SK-N-SH (cell line): ENCODE data around the gene CLASP1. TPM values are rescaled to one million over a fixed set of nuclear protein-coding genes. Genes with fewer than 3 reads are reported as not detected.

ENCODE experiments used
- CTCF ChIA-PET: fragments of 300-600, 350-600 bp; formaldehyde crosslinking; extraction: SDS; loops from one replicate; lab custom pipeline; 2021; lab: Yijun Ruan, JAX
- POLR2A ChIA-PET: fragments of 350-600 bp; sonication (Branson Sonifier 250); formaldehyde crosslinking; extraction: SDS; loops from one replicate; lab custom pipeline; 2020; ENCODE audit warnings: antibody characterized with exemption, inconsistent platforms; lab: Yijun Ruan, JAX
- DNase-seq: peaks from one replicate; pipeline ENCODE4 v3.0.0; 2012
- H2AFZ ChIP-seq: fragments of 200-600 bp; sonication (generic); 2 replicates; pipeline ENCODE4 v1.8.1; 2016; ENCODE audit warnings: antibody characterized with exemption, mild to moderate bottlenecking, low read depth
- H3F3A ChIP-seq: fragments of 200-600 bp; sonication (generic); replicated peaks from 2 replicates; pipeline ENCODE3; 2016; ENCODE audit warnings: antibody characterized with exemption, mild to moderate bottlenecking; ENCODE audit not compliant: insufficient read depth
- H3K27ac ChIP-seq, 2 experiments: fragments of 200-500 bp in 1 of 2; fragments of 200-600 bp in 1 of 2; sonication (Bioruptor generic) in 1 of 2; sonication (generic), shearing (Covaris generic) in 1 of 2; 2 replicates each; pipeline versions ENCODE4 v1.5.1 to v1.6.1; 2014 to 2016; ENCODE audit warnings: low read depth in 2 of 2, inconsistent platforms in 1 of 2, low read length in 1 of 2, mild to moderate bottlenecking in 1 of 2, mixed read lengths in 1 of 2
- H3K27me3 ChIP-seq: fragments of 200-600 bp; sonication (generic), shearing (Covaris generic); 2 replicates; pipeline ENCODE4 v1.6.1; 2016; ENCODE audit warnings: mixed run types; ENCODE audit not compliant: insufficient read depth
- H3K36me3 ChIP-seq, 2 experiments: fragments of 200-500 bp in 1 of 2; fragments of 200-600 bp in 1 of 2; sonication (Bioruptor generic) in 1 of 2; sonication (generic) in 1 of 2; replicated peaks in 1 of 2; 2 replicates each; pipeline versions ENCODE3 to v1.5.1; 2014 to 2016; ENCODE audit warnings: low read length in 1 of 2, mild to moderate bottlenecking in 1 of 2; ENCODE audit not compliant: insufficient read depth in 2 of 2, control insufficient read depth in 1 of 2
- H3K4me1 ChIP-seq, 2 experiments: fragments of 200-500 bp in 1 of 2; fragments of 200-600 bp in 1 of 2; sonication (Bioruptor generic) in 1 of 2; sonication (generic), shearing (Covaris generic) in 1 of 2; 2 replicates each; pipeline versions ENCODE4 v1.5.1 to v1.6.1; 2014 to 2016; ENCODE audit warnings: low read depth in 1 of 2, low read length in 1 of 2, mixed run types in 1 of 2; ENCODE audit not compliant: insufficient read depth in 2 of 2, control insufficient read depth in 1 of 2
- H3K4me2 ChIP-seq: fragments of 200-600 bp; sonication (generic), shearing (Covaris generic); 2 replicates; pipeline ENCODE4 v1.6.1; 2017; ENCODE audit warnings: mixed run types
- H3K4me3 ChIP-seq, 2 experiments: fragments of 200-500 bp in 1 of 2; fragments of 200-600 bp in 1 of 2; sonication (Bioruptor generic) in 1 of 2; sonication (generic), shearing (Covaris generic) in 1 of 2; 2 replicates each; pipeline versions ENCODE4 v1.5.1 to v1.8.1; 2014 to 2016; ENCODE audit warnings: low read depth in 2 of 2, inconsistent platforms in 1 of 2, low read length in 1 of 2, mild to moderate bottlenecking in 1 of 2, mixed read lengths in 1 of 2, moderate library complexity in 1 of 2
- H3K79me2 ChIP-seq: fragments of 200-600 bp; sonication (generic); 2 replicates; pipeline ENCODE4 v1.8.1; 2017; ENCODE audit warnings: mild to moderate bottlenecking; ENCODE audit not compliant: insufficient read depth
- H3K9ac ChIP-seq: fragments of 200-600 bp; sonication (generic); 2 replicates; pipeline ENCODE4 v1.6.1; 2017; ENCODE audit warnings: mixed run types
- H3K9me2 ChIP-seq: fragments of 200-600 bp; sonication (generic); 2 replicates; pipeline ENCODE4 v1.6.1; 2017; ENCODE audit warnings: mixed run types
- H3K9me3 ChIP-seq: fragments of 200-600 bp; sonication (generic); 2 replicates; pipeline ENCODE4 v1.6.1; 2017; ENCODE audit warnings: mixed run types, mild to moderate bottlenecking, moderate library complexity
- H4K20me1 ChIP-seq: fragments of 200-600 bp; sonication (generic); 2 replicates; pipeline ENCODE4 v1.6.1; 2017; ENCODE audit warnings: mild to moderate bottlenecking, mixed run types; ENCODE audit not compliant: insufficient read depth
- CHD2 ChIP-seq: fragments of 150-350 bp; IDR thresholded peaks from 2 replicates; pipeline ENCODE4 v1.6.1; 2018; ENCODE audit warnings: low read length; ENCODE audit not compliant: partially characterized antibody
- FOSL2 ChIP-seq: IDR thresholded peaks from 2 replicates; pipeline ENCODE4 v1.4.0; 2012; ENCODE audit warnings: low read depth, mild to moderate bottlenecking, moderate library complexity, borderline replicate concordance
- FOXJ3 ChIP-seq: sonication (generic); formaldehyde crosslinking; IDR thresholded peaks from 2 replicates; pipeline ENCODE4 v1.5.1; 2020; ENCODE audit warnings: mild to moderate bottlenecking, missing genetic modification reagents
- GABPA ChIP-seq: IDR thresholded peaks from 2 replicates; pipeline ENCODE4 v1.4.0; 2012; ENCODE audit warnings: low read depth, mild to moderate bottlenecking
- JUND ChIP-seq: IDR thresholded peaks from 2 replicates; pipeline ENCODE4 v1.4.0; 2012
- MXI1 ChIP-seq: IDR thresholded peaks from 2 replicates; pipeline ENCODE4 v1.6.1; 2012; ENCODE audit warnings: mild to moderate bottlenecking, low read depth, low read length, improper control_type of control experiment
- NRF1 ChIP-seq: IDR thresholded peaks from 2 replicates; pipeline ENCODE4 v1.6.1; 2012; ENCODE audit warnings: low read depth, mild to moderate bottlenecking, low read length
- POLR2AphosphoS5 ChIP-seq: IDR thresholded peaks from 2 replicates; pipeline ENCODE4 v1.6.1; 2012; ENCODE audit warnings: low read depth, low read length
- RCOR1 ChIP-seq: fragments of 150-350 bp; IDR thresholded peaks from 2 replicates; pipeline ENCODE4 v1.6.1; 2017; ENCODE audit warnings: antibody characterized with exemption, low read length
- REST ChIP-seq: IDR thresholded peaks from 2 replicates; pipeline ENCODE4 v1.6.1; 2012; ENCODE audit warnings: mild to moderate bottlenecking, low read depth, low read length, moderate library complexity
- RXRA ChIP-seq: IDR thresholded peaks from 2 replicates; pipeline ENCODE4 v1.4.0; 2012; ENCODE audit warnings: low read depth, mild to moderate bottlenecking, borderline replicate concordance
- SMC3 ChIP-seq: IDR thresholded peaks from 2 replicates; pipeline ENCODE4 v1.6.1; 2012; ENCODE audit warnings: low read depth, low read length, improper control_type of control experiment
- TAF1 ChIP-seq: IDR thresholded peaks from 2 replicates; pipeline ENCODE4 v1.6.1; 2012; ENCODE audit warnings: low read depth, mild to moderate bottlenecking, low read length, moderate library complexity, borderline replicate concordance
- TCF12 ChIP-seq: IDR thresholded peaks from 2 replicates; pipeline ENCODE4 v1.4.0; 2012
- TEAD4 ChIP-seq: IDR thresholded peaks from 2 replicates; pipeline ENCODE4 v1.4.0; 2012; ENCODE audit warnings: mild to moderate bottlenecking, borderline replicate concordance; ENCODE audit not compliant: insufficient read depth
- WGBS: methylation state at CpG from one replicate; pipeline ENCODE4 v1.1.6; 2017; ENCODE audit warnings: low lambda C conversion rate; 5-methylcytosine and 5-hydroxymethylcytosine counted together
- polyA plus RNA-seq, 3 experiments: library from polyadenylated mRNA; depleted of rRNA; stranded (reverse); fragments of >200 nt; gene quantifications; 2 replicates each; pipeline ENCODE4 v1.2.3, GENCODE V29; 2012

The CLASP1 gene
- polyA plus RNA-seq, 1 of the 3 experiments (the other 2 are of a cell fraction) = 4.9 TPM

GRCh38 chr2:121599963-121600651, 49.2 kb downstream of the CLASP1 start:
- no peak overlapping the region for H2AFZ ChIP-seq
- CTCF ChIA-PET = no interaction called here
- no peak for TF ChIP-seq FOXJ3 (CRISPR knock-in tag)
- TF ChIP-seq TAF1 = no peak
- TF ChIP-seq POLR2AphosphoS5 = no peak
- H3K79me2 ChIP-seq = peaks cover 81% of the 10 kb centered on the region
- H3K4me3 ChIP-seq = no peak overlapping the region
- no peaks in the 10 kb centered on the region for H3K27me3 ChIP-seq
- H4K20me1 ChIP-seq = peaks cover 13% of the 10 kb centered on the region; the same call in 1 of the 2 replicates
- H3K9me2 ChIP-seq = no peaks in the 10 kb centered on the region
- no peaks in the 10 kb centered on the region for H3K9me3 ChIP-seq
- no peak overlapping the region for H3K9ac ChIP-seq
- no peaks in the 10 kb centered on the region for H3F3A ChIP-seq
- no peak overlapping the region for H3K4me2 ChIP-seq
- POLR2A ChIA-PET = no interaction called here
- H3K4me1 ChIP-seq = peaks cover 5 to 20% of the 10 kb centered on the region in 2 experiments; a peak in 3 of 4 replicates
- peaks cover 2 to 13% of the 10 kb centered on the region in 2 experiments for H3K36me3 ChIP-seq
- H3K27ac ChIP-seq = no peak overlapping the region
- no peak for DNase-seq

- no peak for TF ChIP-seq REST
- TF ChIP-seq CHD2 = no peak
- TF ChIP-seq MXI1 = no peak
- TF ChIP-seq SMC3 = no peak
- TF ChIP-seq NRF1 = no peak
- TF ChIP-seq TEAD4 = no peak
- TF ChIP-seq FOSL2 = no peak
- no peak for TF ChIP-seq GABPA
- no peak for TF ChIP-seq TCF12
- no peak for TF ChIP-seq RCOR1
- TF ChIP-seq RXRA = no peak
- TF ChIP-seq JUND = no peak
- no peaks in the 10 kb centered on the region for H3K27me3 ChIP-seq
- H3K4me2 ChIP-seq = no peak overlapping the region
- ChIA-PET CTCF (interaction anchor here (0.6 to 1.0 kb wide), 4 partner anchors 9 to 120 kb away, joined by 3 read pairs; no protein-coding TSS in a partner anchor), POLR2A (no interaction called here)
- no peaks in the 10 kb centered on the region for H3K9me2 ChIP-seq
- no peak overlapping the region for H3K27ac ChIP-seq
- no peak overlapping the region for H3K4me3 ChIP-seq
- H2AFZ ChIP-seq = no peak overlapping the region
- H3K36me3 ChIP-seq = peaks cover 0 to 4% of the 10 kb centered on the region in 2 experiments
- no peak overlapping the region for H3K9ac ChIP-seq
- no peak for DNase-seq
- peaks cover 5 to 17% of the 10 kb centered on the region in 2 experiments; a peak in 3 of 4 replicates for H3K4me1 ChIP-seq
- peaks cover 13% of the 10 kb centered on the region; the same call in 1 of the 2 replicates for H4K20me1 ChIP-seq
- WGBS = 92% methylated on average over 2 of the region's 2 CpGs
- H3F3A ChIP-seq = no peaks in the 10 kb centered on the region
- H3K9me3 ChIP-seq = no peaks in the 10 kb centered on the region
- H3K79me2 ChIP-seq = peaks cover 77% of the 10 kb centered on the region
Measured at GRCh38 chr2:121598087-121598486, 51.2 kb downstream of the CLASP1 start.
